Superior temporal gyrus (tissue), 1 donor: ENCODE results near the gene NPBWR2.

Source experiments
- DNase-seq: peaks from one replicate; pipeline ENCODE4 v3.0.0-alpha.2; 2016; ENCODE audit errors: extremely low spot score

Gene NPBWR2

DNA sequence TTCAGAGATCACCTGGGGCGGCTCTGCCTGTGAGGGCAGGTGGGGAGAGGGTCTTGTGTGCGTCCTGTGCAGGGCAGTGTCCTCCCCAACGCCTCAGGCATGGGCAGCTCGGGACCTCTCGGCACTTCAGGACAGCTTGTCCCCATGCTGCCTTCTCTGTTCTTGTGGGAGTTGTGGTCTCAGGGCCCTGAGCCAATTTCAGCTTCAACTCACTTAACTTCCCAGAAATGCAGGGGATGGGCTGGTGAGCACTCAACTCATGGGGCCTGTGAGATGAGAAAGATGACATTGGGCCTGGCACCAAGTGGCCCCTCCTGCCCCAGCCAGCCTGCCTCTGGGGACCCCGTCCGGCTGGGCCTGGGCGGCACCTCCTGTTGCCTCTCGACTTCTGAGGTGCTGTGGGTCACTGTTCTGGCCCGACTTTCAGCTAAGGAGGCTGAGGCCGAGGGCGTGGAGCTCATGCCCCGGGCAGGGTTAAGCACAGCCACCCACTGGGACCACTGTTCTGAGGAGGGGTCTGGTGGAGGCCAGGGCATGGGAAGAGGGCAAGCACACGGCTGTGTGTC is 34.8 kb downstream of the NPBWR2 start:
- no peak for DNase-seq

DNA sequence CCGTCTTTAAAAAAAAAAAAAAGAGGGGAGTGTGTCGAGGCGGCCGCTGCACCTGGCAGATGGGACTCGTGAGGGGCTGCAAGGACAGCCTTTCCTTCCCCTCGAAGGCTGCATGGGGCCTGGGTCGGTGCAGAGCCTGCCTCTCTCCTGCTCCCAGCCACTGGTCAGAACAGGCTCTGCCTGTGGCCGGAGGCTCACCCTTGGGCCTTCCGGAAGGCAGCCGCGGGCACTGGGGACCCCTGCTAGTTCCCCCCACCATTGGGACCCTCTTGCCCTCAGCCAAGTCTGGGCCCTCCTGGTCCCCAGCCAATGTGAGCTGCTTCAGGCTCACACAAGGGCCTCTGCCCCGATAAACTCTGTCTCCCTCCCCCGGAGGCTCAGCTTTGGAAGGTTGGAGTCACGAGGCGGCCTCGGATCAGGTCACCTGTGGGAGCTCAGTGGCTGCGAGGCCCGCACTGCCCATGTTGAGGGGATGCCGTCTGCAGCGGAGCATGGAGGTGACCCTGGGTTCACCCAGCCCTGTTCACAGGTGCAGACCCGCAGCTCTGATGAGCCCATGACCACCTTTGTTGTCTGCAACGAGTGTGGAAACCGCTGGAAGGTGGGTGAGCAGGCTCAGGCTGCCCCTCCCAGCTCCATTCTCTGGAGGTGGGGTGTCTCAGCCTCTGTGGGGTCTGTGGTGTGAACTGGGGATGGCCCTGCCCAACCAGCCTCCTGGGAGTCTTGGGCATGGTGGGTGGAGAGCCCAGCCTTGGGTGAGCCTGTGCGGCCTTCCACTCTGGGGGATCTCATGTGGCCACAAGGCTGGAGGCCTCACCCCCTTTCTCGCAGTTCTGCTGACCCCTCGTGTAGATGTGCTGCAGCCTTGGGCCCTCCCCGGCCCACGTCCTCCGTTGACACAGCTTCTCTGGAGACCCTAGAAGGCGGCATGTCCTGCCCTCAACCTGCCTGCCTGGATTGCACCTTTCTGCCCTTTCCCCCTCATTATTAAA is 35.7 kb downstream of the NPBWR2 start:
- DNase-seq, result no peak

DNA sequence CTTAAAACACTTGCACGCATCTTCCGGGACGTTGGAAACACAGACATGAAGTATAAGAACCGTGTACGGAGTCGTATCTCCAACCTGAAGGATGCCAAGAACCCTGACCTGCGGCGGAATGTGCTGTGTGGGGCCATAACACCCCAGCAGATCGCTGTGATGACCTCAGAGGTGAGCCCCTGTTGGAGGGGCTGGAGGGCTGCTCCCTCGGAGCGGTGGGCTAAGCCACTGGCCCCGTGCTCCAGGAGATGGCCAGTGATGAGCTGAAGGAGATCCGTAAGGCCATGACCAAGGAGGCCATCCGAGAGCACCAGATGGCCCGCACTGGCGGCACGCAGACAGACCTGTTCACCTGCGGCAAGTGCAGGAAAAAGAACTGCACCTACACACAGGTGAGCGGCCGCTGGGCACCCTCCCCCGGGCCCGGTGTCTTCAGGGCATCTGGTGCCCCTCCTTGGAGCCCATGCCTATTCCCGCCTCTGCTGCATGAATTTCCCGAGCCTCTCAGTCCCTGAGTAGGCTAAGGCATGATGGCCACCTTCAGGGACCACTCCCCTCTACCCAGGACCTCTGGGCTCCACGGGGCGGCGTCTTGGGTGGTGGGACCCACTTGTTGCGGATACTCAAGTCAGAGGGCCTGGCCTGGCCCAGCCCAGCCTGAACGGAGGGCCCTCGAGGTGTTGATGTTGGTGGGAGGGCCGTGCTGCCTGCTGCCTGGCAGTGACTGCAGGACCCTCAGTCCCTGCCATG is 36.9 kb downstream of the NPBWR2 start:
- no peak for DNase-seq

DNA sequence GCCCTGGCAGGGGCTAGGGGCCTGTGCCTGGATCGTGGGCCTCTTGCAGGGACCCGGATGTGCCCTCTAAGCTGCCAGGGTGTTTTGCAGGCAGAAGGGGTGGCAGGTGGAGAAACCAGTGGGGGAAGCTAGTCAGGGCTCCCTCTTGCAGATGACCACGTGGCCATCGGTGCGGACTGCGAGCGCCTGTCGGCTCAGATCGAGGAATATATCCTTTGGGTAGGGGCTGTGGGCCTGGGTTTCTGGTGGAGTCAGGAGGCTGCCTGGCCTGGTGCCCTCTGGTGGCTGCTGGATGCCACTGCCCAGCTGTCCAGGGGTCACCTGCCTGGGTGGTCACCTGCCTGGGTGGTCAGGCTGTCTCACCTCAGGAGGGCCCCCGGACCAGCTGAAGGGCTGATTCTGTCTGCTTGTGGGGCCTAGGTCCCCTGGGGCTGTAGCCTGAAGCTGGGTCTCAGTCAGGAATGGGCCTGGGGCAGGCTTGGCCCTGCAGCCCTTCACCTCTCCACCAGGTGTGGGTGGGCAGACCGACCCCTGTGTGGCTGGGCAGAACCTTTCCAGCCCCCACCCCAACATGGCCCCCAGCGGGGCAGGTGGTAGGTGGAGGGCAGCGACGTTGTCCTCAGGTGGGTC is 37.6 kb downstream of the NPBWR2 start:
- no peak for DNase-seq

DNA sequence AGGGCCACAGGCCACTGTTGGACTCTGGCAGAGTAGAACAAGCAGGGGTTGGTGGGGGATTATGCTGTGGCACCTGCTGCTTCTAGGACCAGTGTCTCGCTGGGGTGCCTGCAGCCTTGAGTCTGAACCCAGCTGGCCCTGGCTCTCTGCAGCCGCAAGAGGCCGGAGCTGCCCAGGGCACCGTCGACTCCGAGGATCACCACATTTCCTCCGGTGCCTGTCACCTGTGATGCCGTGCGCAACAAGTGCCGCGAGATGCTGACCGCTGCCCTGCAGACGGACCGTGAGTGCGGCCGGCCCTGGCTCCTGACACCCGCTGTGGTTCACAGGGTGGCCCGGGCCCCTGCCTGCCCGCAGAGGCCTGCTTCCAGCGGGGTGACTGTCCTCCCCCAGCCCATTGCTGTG is 38.2 kb downstream of the NPBWR2 start:
- DNase-seq, result no peak

DNA sequence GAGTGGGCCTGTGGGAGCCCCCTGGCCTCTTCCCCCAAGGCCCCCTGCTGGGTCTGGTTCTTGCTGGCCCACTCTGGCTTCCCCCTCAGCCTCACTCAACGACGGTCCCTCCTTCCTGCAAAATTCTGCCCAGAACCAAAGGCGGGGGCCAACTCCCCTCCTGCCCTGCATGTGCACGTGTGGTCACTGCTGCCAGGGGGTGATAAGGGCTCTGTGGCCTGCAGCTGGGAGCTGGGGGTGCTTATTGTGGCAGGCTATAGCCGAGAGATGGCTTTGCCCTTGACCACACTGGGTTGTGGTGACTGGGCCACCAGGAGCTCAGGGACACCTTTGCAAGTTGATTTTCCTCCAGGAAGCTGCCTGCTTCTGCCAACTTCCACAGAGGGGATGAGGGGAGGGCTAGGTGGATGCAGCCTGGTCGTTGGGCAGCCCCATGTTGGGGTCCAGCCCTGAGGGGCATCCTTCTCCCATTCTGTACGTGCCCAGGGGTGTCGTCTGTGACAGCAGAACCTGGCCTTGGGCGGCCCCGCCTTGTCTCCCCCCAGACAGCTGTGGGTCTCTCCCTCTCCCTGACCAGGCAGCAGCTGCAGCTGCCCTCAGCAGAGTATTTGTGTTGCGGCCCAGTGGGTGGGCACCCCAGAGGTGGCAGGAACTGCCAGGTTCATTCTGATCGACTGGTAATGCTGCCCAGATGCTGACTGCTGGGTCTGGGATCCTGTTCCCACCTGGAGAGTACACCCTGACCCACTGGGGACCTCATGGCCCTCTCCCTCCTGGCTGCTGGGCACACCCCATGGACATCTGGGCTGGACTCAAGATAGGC is 38.8 kb downstream of the NPBWR2 start:
- no peak for DNase-seq

DNA sequence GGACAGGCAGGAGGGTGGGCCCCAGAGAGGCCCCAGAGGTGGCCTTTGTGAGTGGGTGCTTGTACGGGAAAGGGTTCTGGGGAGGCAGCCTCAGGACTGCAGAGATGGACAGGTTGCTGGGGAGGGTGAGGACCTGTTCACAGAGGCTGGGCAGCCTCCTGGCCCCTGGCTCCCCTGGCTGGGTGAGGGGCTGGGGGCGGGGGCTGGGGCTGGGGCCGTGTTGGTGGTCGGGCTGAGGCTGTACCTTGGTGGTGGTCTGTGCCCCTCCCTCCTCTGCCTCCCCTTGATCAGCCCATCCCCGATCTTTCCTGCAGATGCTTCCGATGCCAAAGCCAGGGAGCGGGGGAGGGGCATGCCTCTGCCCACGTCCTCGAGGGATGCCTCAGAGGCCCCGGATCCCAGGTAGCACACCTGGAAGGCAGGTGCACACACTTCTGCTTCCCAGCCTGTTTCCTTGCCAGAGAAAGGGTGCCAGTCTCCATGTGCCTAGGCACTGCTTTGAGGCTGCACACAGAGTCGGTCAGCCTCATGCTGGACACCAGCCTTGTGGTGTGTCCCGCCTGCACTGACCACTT is 39.5 kb downstream of the NPBWR2 start:
- no peak for DNase-seq

DNA sequence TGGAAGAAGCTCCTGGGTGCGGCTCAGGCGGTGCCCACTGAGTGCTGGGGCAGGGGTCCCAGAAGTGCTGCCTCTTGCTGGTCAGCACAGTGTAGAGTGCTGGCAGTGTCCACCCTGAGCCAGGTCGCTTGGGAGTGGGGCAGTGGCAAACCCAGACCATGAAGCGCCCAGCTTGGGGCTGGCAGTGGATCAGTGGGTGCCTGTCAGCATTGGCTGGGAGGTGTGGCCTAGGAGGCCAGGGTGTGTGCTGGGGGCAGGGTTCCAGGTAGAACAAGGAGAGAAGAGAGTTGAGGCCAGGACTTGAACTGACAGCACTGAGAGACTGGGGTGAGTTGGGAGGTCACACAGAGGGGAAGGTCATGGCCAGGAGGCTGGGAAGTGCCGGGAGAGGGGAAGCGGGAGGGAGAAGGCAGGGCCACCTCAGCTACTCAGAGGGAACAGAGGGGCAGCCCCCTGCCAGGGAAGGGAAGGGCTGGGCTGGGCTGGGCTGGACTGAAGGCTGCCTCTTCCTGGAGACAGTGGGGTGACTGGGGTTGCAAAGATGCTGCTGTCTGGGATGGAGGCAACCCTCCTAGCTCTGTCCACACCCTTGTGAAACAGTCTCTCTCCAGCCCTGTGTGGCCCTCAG is 40.2 kb downstream of the NPBWR2 start:
- DNase-seq, result no peak

DNA sequence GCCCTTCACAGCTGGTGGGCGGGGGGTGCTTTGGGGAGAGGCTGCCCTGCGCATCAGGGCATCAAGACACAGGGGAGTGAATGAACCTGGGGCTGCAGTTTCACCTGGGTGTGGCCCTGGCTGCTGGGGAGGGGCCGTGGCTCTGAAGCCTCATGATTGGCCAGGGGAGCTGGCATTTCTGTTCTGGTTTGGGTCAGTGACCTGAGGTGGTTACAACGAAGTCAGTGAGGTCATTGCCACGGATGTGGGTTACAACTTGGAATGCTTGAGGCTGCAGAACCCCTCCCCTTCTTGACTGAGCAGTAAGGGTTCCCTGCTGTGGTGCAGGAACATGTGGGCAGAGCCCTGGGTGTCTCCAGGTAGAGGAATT is 41.4 kb downstream of the NPBWR2 start:
- no peak for DNase-seq

DNA sequence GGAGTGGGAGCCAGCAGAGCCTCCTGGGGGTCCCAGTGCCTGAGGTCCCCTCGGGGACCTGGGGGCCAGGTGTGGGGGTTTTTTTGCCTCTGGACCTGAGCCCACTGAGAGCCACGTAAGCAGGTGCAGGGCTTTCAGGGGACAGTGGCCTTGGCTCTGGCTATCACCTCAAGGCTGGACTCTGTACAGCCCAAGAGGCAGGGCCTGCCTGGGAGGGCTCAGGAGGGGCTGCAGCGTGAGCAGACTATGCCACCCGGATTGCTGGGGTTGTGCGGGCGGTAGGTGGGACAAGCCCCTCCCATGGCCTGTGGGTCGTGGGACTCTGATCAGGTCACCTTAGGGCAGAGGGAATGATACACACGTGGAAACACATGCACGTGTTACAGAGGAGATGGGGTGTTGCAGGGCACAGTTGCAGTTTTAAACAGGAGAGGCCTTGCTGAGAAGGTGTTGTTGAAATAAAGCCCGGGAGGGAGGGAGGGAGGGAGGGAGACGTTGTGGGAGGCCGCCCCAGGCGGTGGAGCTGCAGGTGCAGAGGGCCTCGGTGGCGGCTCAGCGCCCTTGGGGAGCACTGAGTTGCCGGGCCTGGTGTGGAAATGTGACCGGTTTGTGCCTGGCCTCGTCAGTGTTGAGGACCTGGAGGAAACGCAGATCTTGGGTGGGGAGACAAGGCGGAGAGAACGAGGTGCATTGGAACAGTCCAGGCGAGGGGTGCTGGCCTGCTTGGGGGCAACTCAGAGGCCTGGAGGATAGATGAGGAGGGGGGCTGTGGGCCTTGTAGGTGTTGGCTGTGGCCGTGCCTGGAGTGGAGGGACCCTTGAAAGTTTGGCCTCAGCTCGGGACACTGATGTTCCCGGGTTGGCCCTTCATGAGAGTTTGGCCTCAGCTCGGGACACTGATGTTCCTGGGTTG is 42.0 kb downstream of the NPBWR2 start:
- no peak for DNase-seq

DNA sequence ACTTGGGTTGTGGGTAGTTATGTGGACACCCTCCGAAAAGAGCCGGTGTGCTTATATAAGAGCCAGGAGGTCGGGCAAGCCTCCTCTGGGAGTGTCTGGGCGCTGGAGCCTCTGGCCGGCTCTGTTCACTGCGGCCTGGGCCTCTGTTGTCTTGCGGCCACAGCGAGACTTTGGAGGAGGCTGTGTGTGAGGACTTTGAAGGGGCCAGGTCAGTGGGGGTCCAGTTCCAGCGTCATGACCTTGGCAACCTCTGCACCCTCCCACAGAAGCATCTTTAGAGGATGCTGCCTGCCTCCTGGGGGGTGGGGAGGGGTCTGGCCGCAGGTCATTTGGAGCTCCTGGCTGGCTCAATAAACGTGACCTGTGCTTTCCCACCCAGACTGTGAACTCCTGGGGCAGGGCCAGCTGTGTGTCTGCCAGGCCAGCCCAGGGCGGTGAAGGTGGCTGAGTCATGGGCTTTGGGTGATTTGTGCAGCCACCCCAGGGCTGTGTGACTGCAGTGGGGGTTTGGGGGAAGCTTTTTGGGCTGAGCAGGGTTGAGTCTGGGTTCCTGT is 43.1 kb downstream of the NPBWR2 start:
- DNase-seq, result no peak

DNA sequence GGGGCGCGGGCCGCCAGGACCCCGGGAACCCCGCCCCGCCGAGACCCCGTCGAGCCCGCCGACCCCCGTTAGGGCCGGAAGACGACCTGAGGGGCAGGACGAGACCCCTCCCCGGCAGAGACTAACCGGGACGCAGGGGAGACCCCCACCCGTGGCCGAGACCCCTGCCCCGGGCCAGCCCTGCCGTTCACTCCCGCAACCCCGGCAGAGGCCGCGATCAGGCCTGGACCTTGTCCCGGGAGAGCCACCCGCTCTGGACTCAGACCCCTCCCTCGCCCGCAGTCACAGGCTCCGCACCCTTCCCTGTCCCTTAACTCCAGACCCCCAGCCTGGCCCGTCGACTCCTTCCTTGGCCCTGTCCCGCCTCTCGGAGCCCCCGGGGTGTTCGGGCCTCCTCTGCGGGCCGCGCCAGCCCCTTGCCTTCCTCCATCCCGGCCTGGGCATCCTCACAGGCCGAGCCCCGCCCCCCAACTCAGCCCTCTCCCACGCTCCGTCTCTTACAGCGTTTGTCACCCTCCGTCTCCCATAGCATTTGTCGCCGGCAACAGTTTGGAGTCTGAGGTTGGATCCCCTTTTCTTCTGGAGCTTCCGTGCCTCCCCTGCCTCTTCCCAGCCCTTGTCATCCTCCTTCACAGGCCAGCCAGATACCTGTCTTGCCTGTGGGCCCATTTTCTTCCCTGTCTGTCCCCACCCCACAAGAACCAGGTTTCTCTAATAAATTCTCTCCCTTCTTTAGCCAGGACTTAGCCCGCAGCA is 43.8 kb downstream of the NPBWR2 start:
- DNase-seq, result no peak

DNA sequence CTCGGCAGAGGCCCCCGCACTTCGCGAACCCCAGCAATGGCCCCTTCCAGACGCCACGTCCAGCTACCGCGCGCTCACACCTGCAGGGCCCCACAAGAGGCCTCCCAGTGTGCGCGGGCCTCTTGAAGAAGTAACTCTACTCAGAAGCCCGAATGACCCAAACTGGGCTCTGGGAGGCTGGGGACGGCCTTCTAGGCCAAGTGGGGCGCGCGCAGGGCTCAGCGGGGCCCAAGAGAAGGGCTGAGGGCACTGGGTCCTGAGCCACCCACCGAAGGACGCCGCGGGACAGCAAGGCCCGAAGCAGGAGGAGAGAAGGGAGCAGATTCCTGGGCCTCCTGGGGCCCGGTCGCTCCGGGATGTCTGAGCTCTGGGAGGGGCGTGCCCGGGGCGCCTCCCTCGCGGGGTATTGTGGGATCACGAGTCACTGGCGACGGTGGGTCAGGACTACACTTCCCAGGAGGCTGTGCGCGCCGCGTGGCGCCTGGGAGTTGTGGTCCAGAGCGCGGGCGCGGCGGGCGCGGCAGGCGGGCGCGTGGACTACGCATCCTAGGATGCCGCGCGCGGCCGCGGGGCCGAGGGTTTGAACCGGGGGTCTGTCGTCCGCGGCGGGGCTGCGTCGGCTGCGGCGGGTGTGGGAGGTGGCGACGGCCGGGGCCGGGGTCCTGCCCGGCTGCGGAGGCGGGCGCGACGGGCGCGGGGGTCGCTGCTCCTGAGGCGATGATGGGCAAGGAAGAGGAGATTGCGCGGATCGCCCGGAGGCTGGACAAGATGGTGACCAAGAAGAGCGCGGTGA is 44.6 kb downstream of the NPBWR2 start, which contains the start of gene TCEA2:
TCEA2 (plus strand) TSS at position 603 of the 793 bp plus-strand sequence; CDS start at position 718, 115 bp downstream.
- DNase-seq, result peak; percentile 98

DNA sequence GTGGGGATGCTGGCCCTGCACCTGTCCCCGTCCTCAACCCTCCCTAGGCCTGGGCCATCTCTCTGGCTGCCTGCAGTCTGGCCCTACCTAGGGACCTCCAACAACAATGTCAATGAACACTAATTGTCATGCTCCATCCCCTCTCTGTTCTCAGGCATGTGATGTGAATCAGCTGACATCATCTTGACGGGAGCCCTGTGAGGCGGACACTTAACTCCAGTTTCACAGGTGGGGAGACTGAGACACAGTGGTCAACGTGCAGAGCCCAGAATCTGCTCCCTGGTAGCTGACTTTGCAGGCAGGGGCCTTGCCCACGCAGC is 45.1 kb downstream of the NPBWR2 start:
- DNase-seq, result no peak

DNA sequence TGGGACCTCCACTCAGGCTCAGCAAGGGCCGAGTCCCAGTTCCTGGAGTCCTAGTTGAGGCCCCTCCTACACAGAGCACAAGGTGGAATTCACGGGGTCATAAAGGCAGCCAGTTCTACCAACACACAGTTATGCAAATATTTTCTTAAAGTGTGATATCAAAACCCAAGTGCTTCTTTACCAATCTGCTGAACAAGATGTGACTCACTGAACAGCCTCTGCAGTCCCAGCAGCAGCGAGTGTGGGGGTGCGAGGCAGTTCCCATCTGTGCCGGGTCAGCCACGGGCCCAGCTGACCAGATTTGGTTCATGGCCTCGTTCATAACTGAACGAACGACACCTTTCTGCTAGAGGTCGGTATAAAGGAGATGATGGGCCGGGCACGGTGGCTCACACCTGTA is 48.8 kb downstream of the NPBWR2 start:
- no peak for DNase-seq

DNA sequence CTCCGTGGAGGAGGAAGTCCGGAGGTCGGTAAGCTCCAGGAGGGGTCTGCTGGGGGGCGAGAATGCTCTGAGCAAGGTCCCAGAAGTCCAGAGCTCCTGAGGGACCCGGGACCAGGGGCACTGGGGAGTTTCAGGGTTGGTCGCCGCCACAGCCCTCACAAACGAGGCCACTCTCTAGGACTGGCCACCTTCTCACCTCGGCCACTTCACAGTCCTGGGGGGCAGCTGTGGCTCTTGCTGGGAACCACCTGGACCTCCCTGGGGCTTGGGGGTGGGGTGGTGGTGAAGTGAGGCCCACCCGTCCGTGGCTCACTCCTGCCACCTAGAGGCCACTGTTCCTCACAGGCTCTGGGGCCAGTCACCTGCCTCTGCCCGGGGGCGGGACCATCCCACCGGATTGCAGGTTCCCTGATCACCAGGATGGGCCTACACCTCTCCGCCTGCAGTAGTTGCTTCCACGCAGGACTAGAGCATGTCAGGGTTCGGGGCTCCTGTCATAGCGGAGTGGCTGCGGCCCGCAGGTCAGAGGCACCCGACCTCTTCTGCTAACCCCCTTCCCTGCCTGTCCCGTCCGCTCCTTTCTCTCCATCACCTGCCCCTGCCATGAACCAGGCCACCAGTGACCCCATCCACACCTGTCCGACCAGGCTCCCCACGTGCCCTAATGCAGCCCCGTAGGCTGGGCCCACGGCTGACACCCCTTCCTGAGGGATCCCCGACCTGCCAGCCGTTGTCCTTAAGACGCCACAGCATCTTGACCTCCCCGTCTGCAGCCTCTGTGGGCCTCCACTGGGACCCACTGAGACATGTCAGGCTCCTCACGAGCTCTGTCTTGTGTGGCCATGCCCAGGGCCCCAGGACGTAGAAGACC is 49.5 kb downstream of the NPBWR2 start:
- DNase-seq, result peak; percentile 43
